GM12878 (cell line): ENCODE data around the gene TNRC18.
"Not testable (repeated sequence)": the region's sequence is repeated elsewhere in the genome, so short reads cannot be mapped to it uniquely, and the experiment has no call there.

Experiments
- CBX3 ChIP-seq: fragments of 200-600 bp; sonication (generic); IDR thresholded peaks from 2 replicates; pipeline ENCODE4 v1.6.1; 2016; ENCODE audit warnings: low read depth, borderline replicate concordance
- GABPA ChIP-seq: IDR thresholded peaks from 2 replicates; pipeline ENCODE4 v1.6.1; 2014; ENCODE audit warnings: antibody characterized with exemption, low read depth, mild to moderate bottlenecking, inconsistent platforms
- POLR2A ChIP-seq: IDR thresholded peaks from 2 replicates; pipeline ENCODE4 v1.6.1; 2011; ENCODE audit warnings: low read depth, mild to moderate bottlenecking, low read length
- ZNF274 ChIP-seq: IDR thresholded peaks from one replicate; pipeline ENCODE4 v1.8.0; 2011; ENCODE audit not compliant: insufficient read length, insufficient read depth

GRCh38 chr7:5275510-5275909 lies 148.1 kb downstream of the TNRC18 start:
- TF ChIP-seq GABPA, ZNF274, POLR2A, CBX3: not testable (repeated sequence)
